ENCODE measurements around the gene CORO2B. TPM values are rescaled to one million over a fixed set of nuclear protein-coding genes. Genes with fewer than 3 reads are reported as not detected.
A peak's percentile ranks its signal among the peaks of the same experiment; 100 is the strongest.

The CORO2B gene
- total RNA-seq, 4 donors from 2014 or later = 0.70 to 9.1 (median 1.7) TPM

- Histone ChIP-seq H3K36me3 (no peaks in the 10 kb centered on the region), H3K27me3 (no peaks in the 10 kb centered on the region), H3K4me3 (no peak overlapping the region), H3K27ac (no peak overlapping the region), H3K9me3 (no peaks in the 10 kb centered on the region), H3K4me1 (peaks cover 0 to 13% (median 0%) of the 10 kb centered on the region in 4 donors)
- DNase-seq = no peak
- TF ChIP-seq POLR2A (IDR thresholded peaks at IDR 0.05) = no peak
- no peak for TF ChIP-seq CTCF (IDR thresholded peaks at IDR 0.05)
Observed at GRCh38 chr15:68612503-68612902, 33.7 kb downstream of the CORO2B start.

- H3K36me3 ChIP-seq = no peaks in the 10 kb centered on the region
- no peak overlapping the region for H3K27ac ChIP-seq
- peaks cover 0 to 9% (median 0%) of the 10 kb centered on the region in 4 donors for H3K4me1 ChIP-seq
- H3K27me3 ChIP-seq = no peaks in the 10 kb centered on the region
- H3K4me3 ChIP-seq = no peak overlapping the region
- TF ChIP-seq POLR2A (IDR thresholded peaks at IDR 0.05) (no peak), CTCF (IDR thresholded peaks at IDR 0.05) (no peak)
- H3K9me3 ChIP-seq = no peaks in the 10 kb centered on the region
- no peak for DNase-seq
Observed at GRCh38 chr15:68612979-68613740, 34.4 kb downstream of the CORO2B start.

- Histone ChIP-seq H3K27me3 (no peaks in the 10 kb centered on the region), H3K27ac (peak overlapping the region in 1 of 4 donors; percentile 26), H3K36me3 (no peaks in the 10 kb centered on the region), H3K9me3 (no peaks in the 10 kb centered on the region), H3K4me3 (no peak overlapping the region), H3K4me1 (peaks cover 0 to 7% (median 0%) of the 10 kb centered on the region in 4 donors)
- TF ChIP-seq CTCF (IDR thresholded peaks at IDR 0.05) = no peak
- no peak for TF ChIP-seq POLR2A (IDR thresholded peaks at IDR 0.05)
- no peak for DNase-seq
Observed at GRCh38 chr15:68614286-68615035, 35.7 kb downstream of the CORO2B start.

- no peak overlapping the region for H3K4me3 ChIP-seq
- no peaks in the 10 kb centered on the region for H3K27me3 ChIP-seq
- H3K4me1 ChIP-seq = peaks cover 0 to 7% (median 0%) of the 10 kb centered on the region in 4 donors
- no peak for TF ChIP-seq POLR2A (IDR thresholded peaks at IDR 0.05)
- TF ChIP-seq CTCF (IDR thresholded peaks at IDR 0.05) = no peak
- no peaks in the 10 kb centered on the region for H3K9me3 ChIP-seq
- DNase-seq = no peak
- no peaks in the 10 kb centered on the region for H3K36me3 ChIP-seq
- H3K27ac ChIP-seq = no peak overlapping the region
Observed at GRCh38 chr15:68615301-68615700, 36.5 kb downstream of the CORO2B start.

GRCh38 chr15:68615811-68616210 lies 37.0 kb downstream of the CORO2B start:
- Histone ChIP-seq H3K27ac (no peak overlapping the region), H3K36me3 (no peaks in the 10 kb centered on the region), H3K9me3 (no peaks in the 10 kb centered on the region), H3K4me1 (peaks cover 0 to 7% (median 0%) of the 10 kb centered on the region in 4 donors), H3K27me3 (no peaks in the 10 kb centered on the region), H3K4me3 (no peak overlapping the region)
- DNase-seq = no peak
- no peak for TF ChIP-seq CTCF (IDR thresholded peaks at IDR 0.05)

Measured in Peyer's patch (tissue), 4 donors.